Measurements from ENCODE around the gene THRAP3.

THRAP3 gene

GRCh38 chr1:36256558-36257374, 32.5 kb downstream of the THRAP3 start:
- no peak overlapping the region for H3K9ac ChIP-seq (ENCODE audit: insufficient read length)
- peaks cover 44% of the 10 kb centered on the region for H3K36me3 ChIP-seq (ENCODE audit: insufficient read depth, low read length)
- no peaks in the 10 kb centered on the region for H3K9me3 ChIP-seq (ENCODE audit: low read depth, low read length)
- H3K4me3 ChIP-seq: no peak overlapping the region
- H3K27ac ChIP-seq: peak overlapping the region; percentile 62
- DNase-seq (ENCODE audit: low read depth, low spot score): no peak
- TF ChIP-seq EZH2 (IDR thresholded peaks at IDR 0.05): no peak
- TF ChIP-seq FOXP2 (optimal IDR thresholded peaks at IDR 0.05; ENCODE audit: control extremely low read depth, extremely low read length, insufficient read depth): no peak
- no peak for TF ChIP-seq POLR2AphosphoS5 (IDR thresholded peaks at IDR 0.05; ENCODE audit: borderline replicate concordance, low read depth, low read length)

GRCh38 chr1:36257375-36257767, 33.1 kb downstream of the THRAP3 start:
- TF ChIP-seq FOXP2 (optimal IDR thresholded peaks at IDR 0.05; ENCODE audit: control extremely low read depth, extremely low read length, insufficient read depth): no peak
- TF ChIP-seq EZH2 (IDR thresholded peaks at IDR 0.05): no peak
- TF ChIP-seq POLR2AphosphoS5 (IDR thresholded peaks at IDR 0.05; ENCODE audit: borderline replicate concordance, low read depth, low read length): no peak
- H3K27ac ChIP-seq: peak overlapping the region; percentile 62
- no peak overlapping the region for H3K9ac ChIP-seq (ENCODE audit: insufficient read length)
- peaks cover 48% of the 10 kb centered on the region for H3K36me3 ChIP-seq (ENCODE audit: insufficient read depth, low read length)
- no peak overlapping the region for H3K4me3 ChIP-seq
- DNase-seq (ENCODE audit: low read depth, low spot score): no peak
- no peaks in the 10 kb centered on the region for H3K9me3 ChIP-seq (ENCODE audit: low read depth, low read length)

GRCh38 chr1:36258960-36259344, 34.7 kb downstream of the THRAP3 start:
- H3K36me3 ChIP-seq (ENCODE audit: insufficient read depth, low read length): peaks cover 52% of the 10 kb centered on the region
- no peak overlapping the region for H3K9ac ChIP-seq (ENCODE audit: insufficient read length)
- no peak overlapping the region for H3K4me3 ChIP-seq
- H3K9me3 ChIP-seq (ENCODE audit: low read depth, low read length): no peaks in the 10 kb centered on the region
- H3K27ac ChIP-seq: no peak overlapping the region
- DNase-seq (ENCODE audit: low read depth, low spot score): no peak
- TF ChIP-seq FOXP2 (optimal IDR thresholded peaks at IDR 0.05; ENCODE audit: control extremely low read depth, extremely low read length, insufficient read depth) (no peak), EZH2 (IDR thresholded peaks at IDR 0.05) (no peak), POLR2AphosphoS5 (IDR thresholded peaks at IDR 0.05; ENCODE audit: borderline replicate concordance, low read depth, low read length) (no peak)

- Histone ChIP-seq H3K9ac (ENCODE audit: insufficient read length) (no peak overlapping the region), H3K27ac (no peak overlapping the region; the same call in 1 of the 2 replicates), H3K4me3 (no peak overlapping the region), H3K9me3 (ENCODE audit: low read depth, low read length) (no peaks in the 10 kb centered on the region), H3K36me3 (ENCODE audit: insufficient read depth, low read length) (peaks cover 60% of the 10 kb centered on the region)
- no peak for TF ChIP-seq EZH2 (IDR thresholded peaks at IDR 0.05)
- no peak for TF ChIP-seq FOXP2 (optimal IDR thresholded peaks at IDR 0.05; ENCODE audit: control extremely low read depth, extremely low read length, insufficient read depth)
- TF ChIP-seq POLR2AphosphoS5 (IDR thresholded peaks at IDR 0.05; ENCODE audit: borderline replicate concordance, low read depth, low read length): no peak
- DNase-seq (ENCODE audit: low read depth, low spot score): no peak
Measured at GRCh38 chr1:36268981-36269380, 44.7 kb downstream of the THRAP3 start.

GRCh38 chr1:36269408-36269838, 45.2 kb downstream of the THRAP3 start:
- H3K9ac ChIP-seq (ENCODE audit: insufficient read length): no peak overlapping the region

GRCh38 chr1:36273024-36273423, 48.8 kb downstream of the THRAP3 start:
- TF ChIP-seq POLR2AphosphoS5 (IDR thresholded peaks at IDR 0.05; ENCODE audit: borderline replicate concordance, low read depth, low read length) (no peak), EZH2 (IDR thresholded peaks at IDR 0.05) (no peak), FOXP2 (optimal IDR thresholded peaks at IDR 0.05; ENCODE audit: control extremely low read depth, extremely low read length, insufficient read depth) (no peak)
- no peak overlapping the region for H3K9ac ChIP-seq (ENCODE audit: insufficient read length)
- DNase-seq (ENCODE audit: low read depth, low spot score): no peak

More at GRCh38 chr1:36269408-36269838, 45.2 kb downstream of the THRAP3 start:
- DNase-seq (ENCODE audit: low read depth, low spot score): no peak
- Histone ChIP-seq H3K36me3 (ENCODE audit: insufficient read depth, low read length) (peaks cover 60% of the 10 kb centered on the region), H3K27ac (no peak overlapping the region; the same call in 1 of the 2 replicates), H3K4me3 (no peak overlapping the region), H3K9me3 (ENCODE audit: low read depth, low read length) (no peaks in the 10 kb centered on the region)
- no peak for TF ChIP-seq FOXP2 (optimal IDR thresholded peaks at IDR 0.05; ENCODE audit: control extremely low read depth, extremely low read length, insufficient read depth)

GRCh38 chr1:36274201-36274600, 50.0 kb downstream of the THRAP3 start:
- TF ChIP-seq FOXP2 (optimal IDR thresholded peaks at IDR 0.05; ENCODE audit: control extremely low read depth, extremely low read length, insufficient read depth) (no peak), EZH2 (IDR thresholded peaks at IDR 0.05) (no peak), POLR2AphosphoS5 (IDR thresholded peaks at IDR 0.05; ENCODE audit: borderline replicate concordance, low read depth, low read length) (no peak)
- Histone ChIP-seq H3K27ac (no peak overlapping the region), H3K36me3 (ENCODE audit: insufficient read depth, low read length) (peaks cover 44% of the 10 kb centered on the region), H3K4me3 (no peak overlapping the region), H3K9ac (ENCODE audit: insufficient read length) (no peak overlapping the region), H3K9me3 (ENCODE audit: low read depth, low read length) (no peaks in the 10 kb centered on the region)
- no peak for DNase-seq (ENCODE audit: low read depth, low spot score)

More at GRCh38 chr1:36273024-36273423, 48.8 kb downstream of the THRAP3 start:
- Histone ChIP-seq H3K27ac (no peak overlapping the region), H3K36me3 (ENCODE audit: insufficient read depth, low read length) (peaks cover 52% of the 10 kb centered on the region), H3K9me3 (ENCODE audit: low read depth, low read length) (no peaks in the 10 kb centered on the region), H3K4me3 (no peak overlapping the region)

- no peak overlapping the region for H3K27ac ChIP-seq
- peaks cover 27% of the 10 kb centered on the region for H3K36me3 ChIP-seq (ENCODE audit: insufficient read depth, low read length)
- no peak for DNase-seq (ENCODE audit: low read depth, low spot score)
- H3K9me3 ChIP-seq (ENCODE audit: low read depth, low read length): no peaks in the 10 kb centered on the region
- TF ChIP-seq EZH2 (IDR thresholded peaks at IDR 0.05) (no peak), FOXP2 (optimal IDR thresholded peaks at IDR 0.05; ENCODE audit: control extremely low read depth, extremely low read length, insufficient read depth) (no peak), POLR2AphosphoS5 (IDR thresholded peaks at IDR 0.05; ENCODE audit: borderline replicate concordance, low read depth, low read length) (no peak)
- H3K4me3 ChIP-seq: no peak overlapping the region
- no peak overlapping the region for H3K9ac ChIP-seq (ENCODE audit: insufficient read length)
Measured at GRCh38 chr1:36276688-36277087, 52.4 kb downstream of the THRAP3 start.
